ENCODE measurements around the gene CNTN4. TPM values are rescaled to one million over a fixed set of nuclear protein-coding genes. Genes with fewer than 3 reads are reported as not detected.
"Not testable (repeated sequence)": the region's sequence is repeated elsewhere in the genome, so short reads cannot be mapped to it uniquely, and the experiment has no call there.

CNTN4 gene
- total RNA-seq, 1 donor from 2014 or later = 0.15 TPM

DNA sequence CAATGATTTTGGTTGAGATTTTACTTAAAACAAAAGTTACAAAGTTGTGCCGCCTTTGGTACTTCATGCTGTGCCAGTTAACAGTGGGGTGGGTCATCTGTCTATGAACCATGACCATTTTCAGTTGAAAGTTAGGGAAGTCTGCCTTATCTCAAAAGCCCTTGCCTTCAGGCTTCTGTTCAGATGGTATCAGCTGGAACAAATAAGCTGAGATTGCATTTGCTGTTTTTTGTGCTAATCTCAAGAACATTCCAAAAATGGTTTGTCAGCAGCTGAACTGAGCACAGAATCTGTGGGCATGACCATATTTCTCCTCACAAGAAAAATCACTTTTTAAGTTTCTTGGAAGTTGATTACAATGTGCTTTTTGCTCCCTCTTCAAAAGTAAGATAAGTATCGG, 869.2 kb downstream of the CNTN4 start:
- DNase-seq (ENCODE audit: low read depth) = no peak

DNA sequence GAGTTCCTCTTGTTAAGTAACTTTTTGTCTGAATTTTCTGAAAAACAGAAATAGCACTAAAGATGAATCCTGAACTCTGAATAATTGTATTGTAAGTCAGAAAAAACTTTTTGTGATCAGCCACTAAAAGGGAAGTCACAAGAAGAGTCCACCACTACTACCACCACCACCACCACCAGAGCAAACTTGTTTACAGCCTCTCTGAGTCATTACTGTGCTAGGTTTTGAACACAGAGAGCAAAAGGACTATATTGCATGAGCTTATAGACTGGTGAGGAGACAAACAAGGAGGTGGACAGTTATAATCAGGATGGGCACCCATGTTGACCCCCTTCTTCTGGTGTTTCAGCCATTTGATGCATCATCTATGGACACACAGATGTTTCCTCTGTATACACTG, 869.8 kb downstream of the CNTN4 start:
- DNase-seq (ENCODE audit: low read depth) = no peak

DNA sequence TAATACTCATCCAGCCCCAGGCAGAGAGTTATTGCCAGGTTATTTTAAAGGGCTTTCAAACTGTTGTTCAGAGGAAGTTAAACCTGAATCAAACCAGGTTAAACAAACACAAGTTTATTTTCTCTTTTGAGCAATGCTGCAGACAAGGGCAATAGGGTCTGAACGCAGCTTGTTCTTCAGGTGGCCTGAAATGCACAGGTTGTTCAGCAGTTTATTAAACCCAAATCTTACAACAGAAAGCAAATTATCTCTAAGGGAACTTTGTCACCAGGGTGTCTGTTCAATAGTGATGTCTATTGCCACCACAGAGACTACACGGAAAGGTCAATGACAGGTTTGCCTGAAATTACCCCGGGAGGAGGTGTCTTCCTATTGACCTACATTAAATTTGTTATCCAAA, 877.5 kb downstream of the CNTN4 start:
- no peak for DNase-seq (ENCODE audit: low read depth)

DNA sequence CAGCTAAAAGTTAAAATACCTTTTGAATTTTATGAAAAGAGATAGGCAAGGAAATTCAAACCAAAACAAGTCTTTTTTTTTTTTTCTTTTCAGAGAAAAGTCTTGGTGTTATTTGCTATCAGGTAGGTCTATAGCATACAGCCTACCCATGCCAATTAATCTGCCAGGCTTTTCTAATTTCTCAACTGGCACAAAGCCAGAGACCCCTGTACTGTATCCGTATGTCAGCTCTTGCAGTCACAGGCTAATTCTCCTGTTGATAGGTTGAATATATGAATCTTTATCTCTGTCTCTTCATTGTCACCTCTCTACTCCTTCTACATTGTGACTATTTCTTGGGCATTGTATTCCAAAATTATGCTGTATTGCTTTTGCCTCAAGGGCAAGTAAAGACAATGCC, 878.1 kb downstream of the CNTN4 start:
- DNase-seq (ENCODE audit: low read depth) = no peak

DNA sequence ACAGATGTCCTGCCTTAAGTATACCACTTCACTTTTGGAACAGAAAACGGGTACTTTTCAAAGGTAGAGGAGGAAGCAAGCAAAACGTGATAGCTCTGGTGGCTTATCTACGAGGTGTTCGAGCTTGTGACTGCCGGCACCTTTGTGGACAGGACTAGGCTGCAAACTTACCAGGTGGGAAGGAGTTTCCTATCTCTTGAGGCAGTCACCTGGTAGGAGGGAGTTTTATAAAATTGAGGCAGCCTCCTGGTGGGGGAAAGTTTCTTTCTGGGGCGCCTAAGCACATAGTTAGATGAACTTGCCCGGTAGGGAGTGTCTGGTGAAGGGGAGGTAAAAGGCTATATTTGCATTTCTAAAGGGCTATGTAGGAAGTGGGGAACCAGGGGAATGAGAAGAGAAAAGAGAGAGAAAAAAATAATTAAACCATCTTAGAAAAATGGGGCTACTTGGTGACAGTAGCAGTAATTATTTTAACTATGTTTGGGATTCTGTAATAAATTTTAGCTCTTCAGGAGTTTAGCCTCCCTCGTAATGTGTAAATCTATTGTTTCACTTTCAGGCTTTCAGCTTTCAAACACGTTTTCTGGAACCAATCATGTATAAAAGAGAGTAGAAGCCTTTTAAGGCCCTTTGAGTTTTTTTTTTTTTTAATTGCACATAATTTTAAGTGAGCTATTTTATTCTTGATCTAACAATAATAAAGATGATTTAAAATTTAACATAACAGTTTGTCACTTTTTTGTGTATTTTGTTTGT, 880.5 kb downstream of the CNTN4 start:
- no peak for DNase-seq (ENCODE audit: low read depth)

DNA sequence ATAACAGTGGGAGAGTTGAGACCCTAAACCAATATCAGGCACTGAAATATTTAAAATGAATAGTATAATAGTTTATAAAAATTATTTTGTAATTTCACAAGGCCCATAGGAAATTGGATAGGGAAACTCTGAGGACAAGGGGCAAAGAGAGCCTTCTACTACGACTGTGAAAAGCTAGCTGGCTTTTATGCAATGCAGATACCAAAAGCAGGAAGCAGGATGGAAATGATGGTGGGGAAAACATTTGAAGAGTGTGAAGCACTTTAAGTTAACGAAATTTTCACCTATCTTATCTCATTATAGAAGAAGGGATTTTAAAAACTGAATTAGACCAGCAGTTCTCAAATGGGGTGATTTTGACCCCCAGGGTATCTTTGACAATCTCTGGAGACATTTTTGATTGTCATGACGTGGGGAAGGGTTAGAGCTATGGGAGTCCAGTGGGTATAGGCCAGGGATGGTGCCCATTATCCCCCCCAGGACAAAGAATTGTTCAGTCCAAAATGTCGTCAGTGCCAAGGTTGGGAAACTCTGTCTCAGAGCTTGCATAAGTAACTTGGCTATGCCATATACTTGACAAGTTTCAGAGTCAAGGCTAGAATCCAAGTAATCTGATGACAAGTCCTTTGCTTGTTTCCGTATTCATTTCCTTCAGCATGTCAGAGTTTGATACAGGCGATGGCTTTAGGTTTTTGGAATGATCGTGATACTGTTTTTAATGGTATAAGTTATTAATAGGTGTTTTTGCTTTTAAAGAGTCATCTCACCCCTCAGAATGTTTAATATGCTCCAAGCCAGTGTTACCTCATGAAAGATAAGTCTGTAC, 885.6 kb downstream of the CNTN4 start:
- DNase-seq (ENCODE audit: low read depth) = no peak

DNA sequence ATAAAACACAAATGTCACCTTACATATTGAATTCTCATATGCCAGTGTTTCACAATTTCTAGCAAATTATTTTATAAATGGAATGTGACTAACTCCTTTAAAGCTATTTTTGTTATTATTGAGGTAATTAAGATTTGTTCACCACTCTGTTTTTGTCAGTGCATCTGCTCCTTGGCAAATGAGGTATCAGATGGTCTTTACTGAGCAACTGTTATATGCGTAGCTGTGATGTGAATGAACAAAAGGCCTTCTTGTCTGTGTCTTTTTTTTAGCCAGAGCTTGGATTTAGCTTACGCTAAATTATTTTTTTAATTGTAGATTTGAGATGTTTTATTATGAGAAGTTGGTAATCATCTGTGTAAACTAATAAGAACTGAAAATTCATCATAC, 886.2 kb downstream of the CNTN4 start:
- DNase-seq (ENCODE audit: low read depth) = no peak

DNA sequence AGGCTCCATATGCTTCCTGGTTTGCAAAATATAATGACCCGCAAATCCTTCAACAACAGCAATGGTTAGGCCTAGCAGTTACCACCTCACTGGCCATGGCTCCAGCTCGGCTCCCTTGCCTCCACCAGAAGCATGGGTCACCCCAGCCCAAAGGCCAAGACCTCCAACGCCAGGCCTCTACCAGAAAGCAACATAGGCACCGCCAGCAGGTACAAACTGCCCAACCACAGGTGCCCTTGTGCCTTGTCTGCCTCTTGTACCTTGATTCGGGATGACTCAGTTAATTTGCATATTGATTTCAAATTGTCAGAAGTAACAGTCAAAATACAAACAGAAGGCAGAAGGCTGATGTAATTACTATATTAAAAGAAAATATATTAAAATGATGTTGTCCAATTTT, 886.8 kb downstream of the CNTN4 start:
- DNase-seq (ENCODE audit: low read depth) = no peak

DNA sequence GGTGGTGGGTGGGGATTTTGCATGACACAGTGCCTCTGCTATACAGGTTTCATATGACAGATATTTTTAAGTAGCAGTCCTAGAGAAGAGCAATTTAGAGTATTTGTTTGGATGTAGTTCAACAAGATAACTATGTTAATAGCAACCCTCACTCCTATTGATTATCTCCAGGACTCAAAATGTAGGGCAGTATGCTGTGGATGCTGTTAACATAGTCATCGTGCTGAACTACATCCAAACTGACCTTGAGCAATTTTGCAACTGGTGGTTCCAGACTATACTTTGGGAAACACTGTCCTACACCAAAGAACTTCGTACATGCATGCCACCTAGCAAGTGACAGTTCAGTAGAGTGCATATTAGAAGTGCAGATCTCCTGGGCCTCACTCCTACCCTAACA, 893.9 kb downstream of the CNTN4 start:
- DNase-seq (ENCODE audit: low read depth) = no peak

DNA sequence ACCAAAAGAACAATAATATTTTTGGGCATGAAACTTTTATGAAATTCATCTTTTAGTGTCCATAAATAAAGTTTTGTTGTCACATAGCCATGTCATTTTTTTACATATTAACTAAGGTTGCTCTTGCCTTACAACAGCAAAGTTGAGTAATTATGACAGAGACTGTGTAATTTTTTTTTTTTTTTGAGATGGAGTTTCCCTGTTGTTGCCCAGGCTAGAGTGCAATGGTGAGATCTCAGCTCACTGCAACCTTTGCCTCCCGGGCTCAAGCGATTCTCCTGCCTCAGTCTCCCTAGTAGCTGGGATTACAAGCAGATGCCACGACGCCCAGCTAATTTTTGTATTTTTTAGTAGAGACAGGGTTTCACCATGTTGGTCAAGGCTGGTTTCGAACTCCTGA, 894.5 kb downstream of the CNTN4 start:
- not testable (repeated sequence) for DNase-seq (ENCODE audit: low read depth)

DNA sequence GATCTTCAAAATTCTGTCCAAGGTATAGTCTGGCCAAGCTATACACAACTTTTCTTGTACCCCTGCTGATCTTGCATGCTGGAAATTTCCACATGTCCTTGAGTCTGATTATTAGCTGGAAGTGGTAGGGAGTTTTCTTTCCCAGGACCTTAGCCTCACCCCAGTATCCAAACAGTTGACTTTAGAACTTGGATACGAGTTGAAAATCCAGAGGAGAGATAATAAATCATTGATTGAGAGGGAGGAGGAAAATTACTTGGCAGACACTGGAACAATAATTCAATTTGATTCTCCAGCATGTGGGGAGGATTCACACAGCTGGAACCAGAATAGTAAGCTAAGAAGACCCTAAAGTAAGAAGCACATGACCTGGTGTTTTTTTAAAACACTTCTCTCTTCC, 895.1 kb downstream of the CNTN4 start:
- DNase-seq (ENCODE audit: low read depth) = no peak

DNA sequence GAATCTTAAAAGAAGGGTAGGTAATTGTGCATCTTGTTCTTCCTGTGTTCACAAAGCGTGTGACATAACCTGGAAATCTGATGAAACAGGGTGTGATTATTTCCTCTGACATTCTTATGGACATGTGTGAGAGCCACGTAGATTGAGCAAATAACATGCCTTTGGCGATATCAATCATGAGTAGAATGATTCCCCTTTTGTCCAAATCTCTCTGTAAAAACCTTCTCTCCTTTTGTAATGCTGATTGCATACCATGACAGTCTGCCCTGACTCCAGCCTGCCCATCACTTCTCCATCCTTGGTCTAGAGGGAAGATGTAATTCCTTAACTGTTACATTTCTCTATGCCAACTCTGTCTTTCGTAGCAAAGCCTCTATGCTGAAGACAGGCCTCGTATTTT, 896.5 kb downstream of the CNTN4 start:
- no peak for DNase-seq (ENCODE audit: low read depth)

DNA sequence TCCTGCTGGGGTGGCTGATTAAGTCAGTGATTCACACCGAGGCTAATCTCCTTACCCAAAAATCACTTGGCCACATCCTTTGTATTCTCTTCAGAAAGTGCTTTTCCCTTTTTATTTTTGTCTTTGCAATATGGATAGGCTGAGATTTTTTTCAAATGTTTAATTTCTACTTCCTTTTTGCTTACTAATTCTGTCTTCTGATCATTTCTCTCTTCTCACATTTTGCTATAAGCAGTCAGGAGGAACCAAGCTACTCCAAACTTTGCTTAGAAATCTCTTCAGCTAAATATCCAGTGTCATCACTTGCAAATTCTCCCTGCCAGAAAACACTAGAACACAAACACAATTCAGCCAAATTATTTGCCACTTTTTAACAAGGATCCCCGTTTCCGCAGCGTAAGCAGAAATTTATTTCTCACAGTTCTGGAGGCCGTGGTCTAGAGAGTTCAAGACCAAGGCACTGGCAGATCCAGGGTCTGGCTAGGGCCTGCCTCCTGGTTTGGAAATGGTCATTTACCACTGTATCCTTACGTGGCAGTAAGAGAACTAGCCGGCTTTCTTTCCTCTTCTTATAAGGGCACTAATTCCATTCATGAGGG, 906.6 kb downstream of the CNTN4 start:
- DNase-seq (ENCODE audit: low read depth) = no peak

DNA sequence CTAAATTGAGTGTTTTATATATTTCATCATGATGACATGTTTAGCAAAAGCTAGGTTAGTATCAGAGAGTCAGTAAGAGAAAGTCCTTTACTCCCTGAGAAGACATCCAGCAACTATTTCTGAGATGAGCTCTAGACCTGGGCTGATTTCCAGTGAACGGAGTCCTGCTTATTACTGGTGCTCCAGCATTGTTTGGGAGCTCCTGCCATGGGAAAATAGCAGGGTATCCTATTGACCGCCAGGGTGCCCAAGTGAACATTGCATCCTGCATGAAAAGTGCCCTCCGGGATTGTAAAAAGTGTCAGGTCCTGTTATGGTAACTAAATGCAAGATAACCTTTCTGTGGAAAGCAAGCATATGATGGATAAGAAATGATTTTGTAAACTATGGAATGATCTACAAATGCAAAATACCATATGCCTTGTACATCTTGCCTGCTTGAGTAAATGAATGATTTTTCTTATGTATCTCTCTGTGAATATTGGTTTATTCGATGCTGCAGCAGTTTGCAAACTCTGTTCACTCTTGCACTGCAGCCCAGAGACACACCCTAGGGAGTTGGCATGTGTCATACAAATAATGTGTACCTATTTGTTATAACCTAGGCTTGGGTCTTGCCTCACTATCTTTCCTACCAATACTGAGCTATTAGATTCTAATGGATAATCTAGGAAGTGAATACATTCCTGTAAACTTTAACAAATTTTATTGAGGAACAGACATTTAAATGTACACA, 914.8 kb downstream of the CNTN4 start:
- DNase-seq (ENCODE audit: low read depth) = peak; percentile 34

DNA sequence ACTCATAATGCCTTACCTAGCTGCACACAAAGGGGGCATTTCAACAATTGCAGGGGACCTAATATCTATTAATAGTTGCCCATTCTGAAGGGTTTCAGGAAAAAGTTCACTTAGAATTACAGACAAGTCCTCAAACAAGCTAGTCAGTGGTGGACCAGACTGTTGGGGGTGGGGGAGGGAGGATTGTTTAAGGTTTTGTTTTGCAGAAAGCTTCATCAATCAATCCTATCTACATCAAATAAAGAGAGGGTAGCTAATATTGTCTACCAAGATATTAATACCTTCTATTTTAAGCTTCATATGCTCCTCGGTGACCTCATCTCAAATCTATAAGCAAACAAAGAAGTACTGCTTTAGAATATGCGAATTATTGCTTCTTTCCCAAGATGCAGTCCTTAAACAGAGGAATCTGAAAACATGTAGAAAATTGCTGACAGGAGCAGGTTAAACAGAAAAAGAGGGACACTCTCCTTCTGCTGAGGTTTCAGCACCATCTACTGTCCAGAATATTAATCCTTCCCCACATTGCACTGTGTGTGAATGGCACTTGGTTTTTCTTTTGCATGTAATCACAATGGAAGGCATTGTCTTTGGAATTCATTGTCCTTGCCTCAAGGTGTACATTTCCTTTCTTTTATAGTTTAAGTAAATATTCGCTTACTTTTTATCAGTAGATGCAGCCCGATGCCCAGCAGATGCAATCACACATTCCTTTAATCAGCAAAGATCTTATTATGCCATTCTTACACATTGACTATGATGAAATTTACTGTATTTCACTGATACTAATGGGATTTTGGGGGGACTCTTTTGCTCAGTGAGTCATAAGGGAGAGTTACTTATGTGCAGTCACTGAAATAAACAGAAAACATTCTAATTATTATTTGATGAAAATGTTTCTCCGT, 916.8 kb downstream of the CNTN4 start:
- peak; percentile 51 for DNase-seq (ENCODE audit: low read depth)

DNA sequence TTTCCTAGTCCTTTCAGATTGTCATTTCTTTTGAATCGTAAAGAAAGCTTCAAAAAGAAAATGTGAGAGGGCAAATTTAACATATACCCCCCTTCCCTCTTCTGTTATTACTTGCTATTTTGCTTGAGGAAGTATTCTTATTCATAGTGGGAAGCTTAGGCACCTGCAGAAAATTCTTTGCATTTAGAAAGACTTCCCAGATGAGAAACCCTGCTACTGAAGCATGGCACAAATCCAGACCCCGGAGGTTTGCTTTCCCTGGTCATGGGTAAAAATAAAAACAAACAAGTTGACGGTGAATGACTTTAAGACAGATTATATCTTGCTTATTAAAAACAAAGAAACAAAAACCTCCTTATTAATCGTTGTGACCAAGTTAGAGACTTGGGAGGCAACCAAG, 917.6 kb downstream of the CNTN4 start:
- DNase-seq (ENCODE audit: low read depth) = no peak

DNA sequence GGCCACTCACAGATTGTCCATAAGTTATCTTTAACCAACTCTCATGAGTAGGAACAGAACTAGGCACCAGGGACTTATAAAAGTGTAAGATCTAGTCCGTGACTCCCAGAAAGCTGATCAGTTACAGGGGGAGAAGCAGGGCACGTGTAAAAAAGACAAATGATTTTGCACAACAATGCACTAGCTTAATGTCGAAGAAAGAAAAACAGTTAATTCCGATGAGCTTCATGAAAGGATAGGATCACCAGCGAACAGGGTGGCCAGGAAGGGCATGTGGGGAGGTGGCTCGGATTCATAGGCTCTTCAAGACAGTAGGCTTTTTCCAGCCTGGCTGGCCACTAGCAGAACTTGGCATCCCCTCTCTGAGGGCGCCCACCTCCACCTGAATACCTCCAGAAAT, 921.5 kb downstream of the CNTN4 start:
- DNase-seq (ENCODE audit: low read depth) = no peak

DNA sequence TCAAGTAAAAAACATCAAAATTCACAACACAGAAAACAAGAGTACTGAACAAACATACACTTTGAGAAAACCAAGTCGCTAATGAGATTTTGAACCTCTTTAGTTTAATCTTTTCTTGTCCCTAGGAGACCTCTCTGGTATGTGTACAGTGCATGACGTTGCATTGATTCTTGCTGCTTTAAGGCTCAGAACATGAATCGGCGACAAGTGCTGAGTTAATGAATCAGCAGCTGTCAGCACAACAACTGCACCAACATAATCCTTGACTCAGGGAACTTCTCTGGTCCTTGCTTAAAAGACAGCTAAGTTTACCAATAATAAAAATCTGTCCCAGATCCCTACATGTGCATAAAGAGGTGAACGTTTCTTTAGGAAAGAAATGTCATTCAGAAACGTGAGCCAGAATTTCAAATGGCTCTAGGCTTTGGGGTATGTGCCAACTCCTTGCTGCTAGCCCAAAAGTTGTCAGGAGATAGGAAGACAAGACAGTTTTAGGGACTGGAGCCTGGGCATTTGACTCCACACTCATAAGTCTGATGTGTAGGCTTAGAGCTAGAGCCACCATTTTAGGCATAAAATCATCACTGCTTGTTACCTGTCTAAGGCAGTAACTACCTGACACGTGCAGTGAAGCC, 924.6 kb downstream of the CNTN4 start:
- DNase-seq (ENCODE audit: low read depth) = peak; percentile 79

DNA sequence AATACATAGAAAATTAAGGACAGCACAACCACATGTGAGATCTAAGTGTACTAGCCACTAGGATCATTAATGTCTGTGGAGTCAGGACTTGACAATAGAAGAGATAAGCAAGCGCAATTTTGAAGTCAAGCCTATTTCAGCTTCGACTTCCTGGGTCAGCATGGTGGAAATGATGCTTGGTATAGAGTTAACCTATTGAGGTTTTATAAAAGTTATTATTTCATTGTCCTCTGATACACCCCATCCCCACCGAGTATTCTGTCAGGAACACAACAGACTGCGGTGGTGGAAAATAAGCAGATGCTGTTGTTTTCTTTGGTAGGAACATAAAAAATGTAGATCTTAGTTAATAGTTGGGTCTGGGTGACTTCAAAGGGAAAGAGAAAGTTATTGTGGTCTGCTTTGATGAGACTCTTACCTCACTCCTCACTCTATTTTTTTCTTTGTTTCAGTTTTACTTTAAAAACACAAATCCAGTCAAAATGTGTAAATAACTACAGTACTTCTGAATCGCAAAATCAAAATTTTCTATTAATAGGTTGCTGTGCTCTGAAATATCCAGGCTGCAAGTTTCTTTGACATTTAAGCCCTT, 929.4 kb downstream of the CNTN4 start:
- DNase-seq (ENCODE audit: low read depth) = no peak

DNA sequence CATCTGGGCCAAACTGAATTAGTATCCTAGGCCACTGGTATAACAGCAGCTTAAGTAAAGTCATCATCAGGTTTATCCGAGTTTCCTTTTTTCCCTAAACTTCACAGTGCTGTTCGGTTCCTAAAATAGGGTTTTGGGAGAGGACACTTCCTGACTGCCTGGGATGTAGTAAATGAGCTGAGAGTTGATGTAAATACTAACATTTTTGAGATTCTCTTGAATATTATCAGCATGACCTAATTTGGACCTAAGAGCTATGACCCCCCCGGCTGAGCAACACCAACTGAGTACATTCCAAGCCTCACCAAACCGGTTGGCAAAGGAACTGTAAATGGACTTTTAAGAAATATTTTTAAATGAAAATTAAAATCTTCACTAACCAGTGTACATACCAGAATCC, 932.7 kb downstream of the CNTN4 start:
- DNase-seq (ENCODE audit: low read depth) = no peak
